ENCODE measurements around the gene IGSF6.

IGSF6 gene

GRCh38 chr16:21599122-21600030, 53.0 kb downstream of the IGSF6 start, which contains the start of gene METTL9 (continued):
- TF ChIP-seq ZNF280D (tag by site-specific recombination; IDR thresholded peaks at IDR 0.05) (no peak), HIC1 (tag by site-specific recombination; IDR thresholded peaks at IDR 0.05) (no peak; the same call in 1 of the 2 replicates), ZNF449 (tag by site-specific recombination; IDR thresholded peaks at IDR 0.05) (peak; percentile 46; the same call in 1 of the 2 replicates), FEZF1 (tag by site-specific recombination; IDR thresholded peaks at IDR 0.05) (no peak), ZNF335 (tag by site-specific recombination; conservative IDR thresholded peaks at IDR 0.05) (peak; percentile 82), ZNF791 (tag by site-specific recombination; IDR thresholded peaks at IDR 0.05) (no peak), OSR2 (tag by site-specific recombination; IDR thresholded peaks at IDR 0.05) (0 out of 2 replicates have a peak, but pooled peaks have one; percentile 30), WT1 (tag by site-specific recombination; IDR thresholded peaks at IDR 0.05) (0 out of 2 replicates have a peak, but pooled peaks have one; percentile 32), PBX3 (CRISPR knock-in tag; IDR thresholded peaks at IDR 0.05) (0 out of 2 replicates have a peak, but pooled peaks have one; percentile 70), ZNF837 (tag by site-specific recombination; IDR thresholded peaks at IDR 0.05) (no peak), ZNF596 (tag by site-specific recombination; IDR thresholded peaks at IDR 0.05) (no peak), ZNF140 (tag by site-specific recombination; IDR thresholded peaks at IDR 0.05) (no peak), ZSCAN5A (tag by site-specific recombination; IDR thresholded peaks at IDR 0.05) (peak; percentile 98), ZNF843 (tag by site-specific recombination; IDR thresholded peaks at IDR 0.05) (peak; percentile 82), ZNF747 (tag by site-specific recombination; IDR thresholded peaks at IDR 0.05) (no peak), ZNF121 (tag by site-specific recombination; IDR thresholded peaks at IDR 0.05) (no peak), ZNF701 (tag by site-specific recombination; IDR thresholded peaks at IDR 0.05) (no peak), ZNF112 (tag by site-specific recombination; IDR thresholded peaks at IDR 0.05) (no peak), ZNF37A (tag by site-specific recombination; IDR thresholded peaks at IDR 0.05) (no peak), ZIC2 (tag by site-specific recombination; IDR thresholded peaks at IDR 0.05) (no peak), KLF9 (tag by site-specific recombination; IDR thresholded peaks at IDR 0.05; ENCODE audit: low read depth) (peak; percentile 94), ZBTB8A (tag by site-specific recombination; IDR thresholded peaks at IDR 0.05) (peak; percentile 89), ZNF366 (tag by site-specific recombination; conservative IDR thresholded peaks at IDR 0.05) (0 out of 2 replicates have a peak, but pooled peaks have one; percentile 21), ZNF776 (tag by site-specific recombination; IDR thresholded peaks at IDR 0.05; ENCODE audit: borderline replicate concordance) (no peak)
- TF ChIP-seq, protein P1, sequence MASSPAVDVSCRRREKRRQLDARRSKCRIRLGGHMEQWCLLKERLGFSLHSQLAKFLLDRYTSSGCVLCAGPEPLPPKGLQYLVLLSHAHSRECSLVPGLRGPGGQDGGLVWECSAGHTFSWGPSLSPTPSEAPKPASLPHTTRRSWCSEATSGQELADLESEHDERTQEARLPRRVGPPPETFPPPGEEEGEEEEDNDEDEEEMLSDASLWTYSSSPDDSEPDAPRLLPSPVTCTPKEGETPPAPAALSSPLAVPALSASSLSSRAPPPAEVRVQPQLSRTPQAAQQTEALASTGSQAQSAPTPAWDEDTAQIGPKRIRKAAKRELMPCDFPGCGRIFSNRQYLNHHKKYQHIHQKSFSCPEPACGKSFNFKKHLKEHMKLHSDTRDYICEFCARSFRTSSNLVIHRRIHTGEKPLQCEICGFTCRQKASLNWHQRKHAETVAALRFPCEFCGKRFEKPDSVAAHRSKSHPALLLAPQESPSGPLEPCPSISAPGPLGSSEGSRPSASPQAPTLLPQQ (tag by site-specific recombination; IDR thresholded peaks at IDR 0.05): peak; percentile 92
- TF ChIP-seq, protein P2, sequence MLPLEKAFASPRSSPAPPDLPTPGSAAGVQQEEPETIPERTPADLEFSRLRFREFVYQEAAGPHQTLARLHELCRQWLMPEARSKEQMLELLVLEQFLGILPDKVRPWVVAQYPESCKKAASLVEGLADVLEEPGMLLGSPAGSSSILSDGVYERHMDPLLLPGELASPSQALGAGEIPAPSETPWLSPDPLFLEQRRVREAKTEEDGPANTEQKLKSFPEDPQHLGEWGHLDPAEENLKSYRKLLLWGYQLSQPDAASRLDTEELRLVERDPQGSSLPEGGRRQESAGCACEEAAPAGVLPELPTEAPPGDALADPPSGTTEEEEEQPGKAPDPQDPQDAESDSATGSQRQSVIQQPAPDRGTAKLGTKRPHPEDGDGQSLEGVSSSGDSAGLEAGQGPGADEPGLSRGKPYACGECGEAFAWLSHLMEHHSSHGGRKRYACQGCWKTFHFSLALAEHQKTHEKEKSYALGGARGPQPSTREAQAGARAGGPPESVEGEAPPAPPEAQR (tag by site-specific recombination; IDR thresholded peaks at IDR 0.05): peak; percentile 93

Measured in HEK293 (cell line).